ENCODE measurements around the gene MAFG.

Gene MAFG

DNA sequence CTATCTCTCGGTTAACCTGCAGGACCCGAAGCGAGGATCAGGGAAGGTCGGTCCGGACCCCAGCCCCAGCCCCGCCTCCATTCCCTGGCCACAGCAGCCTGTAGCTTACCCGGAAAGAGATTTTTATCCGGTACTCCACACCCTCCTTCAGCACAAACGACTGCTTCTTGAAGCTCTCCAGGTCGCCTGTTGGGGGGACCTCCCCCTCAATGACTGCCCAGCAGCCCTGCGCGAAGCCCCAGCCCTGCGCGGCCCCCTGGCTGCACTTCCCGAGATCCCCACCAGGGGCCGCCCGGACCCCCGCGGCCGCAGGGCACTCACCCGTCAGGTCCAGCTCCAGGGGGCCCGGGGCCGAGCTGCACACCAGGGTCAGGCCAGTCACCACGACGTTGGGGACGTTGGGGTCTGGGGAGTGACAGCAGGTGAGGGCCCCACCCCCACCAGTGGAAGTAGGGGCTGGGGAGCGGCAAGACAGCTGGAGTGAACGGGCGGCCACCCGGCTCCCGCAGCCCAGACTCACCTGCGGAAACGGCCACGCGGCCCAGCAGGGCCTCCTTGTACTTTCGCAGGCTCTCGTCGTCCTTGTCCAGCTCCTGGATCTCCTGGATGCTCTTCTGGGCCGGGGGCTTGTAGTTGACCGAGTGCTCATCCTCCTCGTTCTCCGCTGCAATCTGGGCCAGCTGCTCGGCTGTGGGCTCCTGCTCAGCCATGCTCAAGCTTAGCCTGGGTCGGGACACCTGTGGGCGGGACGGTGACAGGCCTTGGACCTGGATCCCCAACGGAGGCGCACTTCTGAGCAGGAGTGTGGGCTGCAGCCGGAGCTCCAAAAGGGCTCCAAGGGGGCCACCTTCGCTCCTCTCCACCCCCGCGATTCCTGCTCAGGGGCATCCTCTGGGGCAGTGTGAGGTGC, 58.1 kb downstream of the MAFG start:
- Histone ChIP-seq H3K4me1 (peaks cover 20% of the 10 kb centered on the region), H3K9me3 (ENCODE audit: control insufficient read depth, low read length) (no peaks in the 10 kb centered on the region), H3K27ac (peak overlapping the region; percentile 67), H3K79me2 (peaks cover 29% of the 10 kb centered on the region), H3K36me3 (ENCODE audit: control insufficient read depth, insufficient read depth, low read length) (no peaks in the 10 kb centered on the region), H3K4me3 (ENCODE audit: low read depth, low read length) (peak overlapping the region; percentile 65), H3K27me3 (ENCODE audit: control insufficient read depth, insufficient read depth, low read length) (no peaks in the 10 kb centered on the region), H2AFZ (no peak overlapping the region), H3K9ac (no peak overlapping the region), H3K4me2 (ENCODE audit: low read length) (peak overlapping the region; percentile 83)
- TF ChIP-seq, protein P1, sequence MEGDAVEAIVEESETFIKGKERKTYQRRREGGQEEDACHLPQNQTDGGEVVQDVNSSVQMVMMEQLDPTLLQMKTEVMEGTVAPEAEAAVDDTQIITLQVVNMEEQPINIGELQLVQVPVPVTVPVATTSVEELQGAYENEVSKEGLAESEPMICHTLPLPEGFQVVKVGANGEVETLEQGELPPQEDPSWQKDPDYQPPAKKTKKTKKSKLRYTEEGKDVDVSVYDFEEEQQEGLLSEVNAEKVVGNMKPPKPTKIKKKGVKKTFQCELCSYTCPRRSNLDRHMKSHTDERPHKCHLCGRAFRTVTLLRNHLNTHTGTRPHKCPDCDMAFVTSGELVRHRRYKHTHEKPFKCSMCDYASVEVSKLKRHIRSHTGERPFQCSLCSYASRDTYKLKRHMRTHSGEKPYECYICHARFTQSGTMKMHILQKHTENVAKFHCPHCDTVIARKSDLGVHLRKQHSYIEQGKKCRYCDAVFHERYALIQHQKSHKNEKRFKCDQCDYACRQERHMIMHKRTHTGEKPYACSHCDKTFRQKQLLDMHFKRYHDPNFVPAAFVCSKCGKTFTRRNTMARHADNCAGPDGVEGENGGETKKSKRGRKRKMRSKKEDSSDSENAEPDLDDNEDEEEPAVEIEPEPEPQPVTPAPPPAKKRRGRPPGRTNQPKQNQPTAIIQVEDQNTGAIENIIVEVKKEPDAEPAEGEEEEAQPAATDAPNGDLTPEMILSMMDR (IDR thresholded peaks at IDR 0.05) = peak; percentile 91

DNA sequence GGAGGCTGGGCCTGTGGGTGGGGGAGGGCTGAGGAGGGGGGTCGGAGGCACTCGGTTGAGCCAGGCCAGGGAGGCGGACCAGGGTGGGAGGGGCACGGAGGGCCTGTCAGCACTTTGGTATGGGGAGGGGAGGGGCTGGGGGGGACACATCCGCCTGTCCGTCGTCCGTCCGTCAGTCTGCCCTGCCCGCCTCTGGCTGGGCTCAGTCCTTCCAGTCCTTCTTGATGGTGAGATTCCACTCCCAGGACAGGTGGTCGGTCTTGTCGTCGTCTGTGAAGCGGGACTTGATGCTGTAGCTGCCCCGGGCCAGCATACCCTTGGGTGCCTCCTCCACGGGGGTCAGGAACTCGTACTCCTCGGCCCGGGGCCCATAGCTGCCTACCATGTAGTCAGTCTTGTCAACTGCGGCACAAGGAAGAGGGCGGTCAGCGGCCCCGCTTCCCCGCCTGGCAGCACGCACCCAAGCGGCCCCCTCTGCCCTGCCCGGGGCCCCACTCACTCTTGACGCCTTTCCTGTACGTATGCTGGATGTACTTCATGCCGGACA, 58.8 kb downstream of the MAFG start:
- H3K36me3 ChIP-seq (ENCODE audit: control insufficient read depth, insufficient read depth, low read length) = no peaks in the 10 kb centered on the region
- TF ChIP-seq, protein P1 (IDR thresholded peaks at IDR 0.05) = no peak
- no peak overlapping the region for H3K27ac ChIP-seq
- peaks cover 20% of the 10 kb centered on the region for H3K4me1 ChIP-seq
- H3K4me3 ChIP-seq (ENCODE audit: low read depth, low read length) = peak overlapping the region; percentile 65
- peaks cover 30% of the 10 kb centered on the region for H3K79me2 ChIP-seq
- H3K27me3 ChIP-seq (ENCODE audit: control insufficient read depth, insufficient read depth, low read length) = no peaks in the 10 kb centered on the region
- no peak overlapping the region for H3K9ac ChIP-seq
- no peak overlapping the region for H3K4me2 ChIP-seq (ENCODE audit: low read length)
- H2AFZ ChIP-seq = no peak overlapping the region
- no peaks in the 10 kb centered on the region for H3K9me3 ChIP-seq (ENCODE audit: control insufficient read depth, low read length)
